Measurements from ENCODE around the gene MYOF.

MYOF gene

GRCh38 chr10:93437946-93438612 lies 44.1 kb downstream of the MYOF start:
- ChIA-PET CTCF (interaction anchor here (0.6 to 2.1 kb wide), 3 partner anchors 28 to 61 kb away, joined by 3 to 9 read pairs (median 3); partner anchors contain the start of gene MYOF), POLR2A (ENCODE audit: low non-redundant PET) (interaction anchor here (0.6 to 1.2 kb wide), 3 partner anchors 13 to 44 kb away, joined by 4 to 6 read pairs (median 5); partner anchors contain the start of gene MYOF)
- peak overlapping the region; percentile 99 for H3K27ac ChIP-seq
- no peak for DNase-seq (ENCODE audit: low spot score)
- TF ChIP-seq CTCF (conservative IDR thresholded peaks at IDR 0.05; ENCODE audit: low read depth), result no peak

- peak overlapping the region; percentile 99 for H3K27ac ChIP-seq
- ChIA-PET CTCF (interaction anchor here (0.6 to 2.1 kb wide), 3 partner anchors 29 to 60 kb away, joined by 3 to 9 read pairs (median 3); partner anchors contain the start of gene MYOF), POLR2A (ENCODE audit: low non-redundant PET) (interaction anchor here (0.6 to 1.2 kb wide), 7 partner anchors 8 to 44 kb away, joined by 3 to 6 read pairs (median 4); partner anchors contain the start of gene MYOF)
- TF ChIP-seq CTCF (conservative IDR thresholded peaks at IDR 0.05; ENCODE audit: low read depth), result no peak
- DNase-seq (ENCODE audit: low spot score), result peak; percentile 94
These were observed 44.8 kb downstream of the MYOF start for GRCh38 chr10:93437086-93437945.

GRCh38 chr10:93436591-93437085 lies 45.5 kb downstream of the MYOF start:
- ChIA-PET CTCF (interaction anchor here (2.1 kb wide), 1 partner anchor 46 kb away, joined by 9 read pairs; the partner anchor contains the start of gene MYOF), POLR2A (ENCODE audit: low non-redundant PET) (interaction anchor here (0.7 to 1.1 kb wide), 2 partner anchors 9 to 45 kb away, joined by 3 to 4 read pairs; partner anchors contain the start of gene MYOF)
- DNase-seq (ENCODE audit: low spot score), result no peak
- TF ChIP-seq CTCF (conservative IDR thresholded peaks at IDR 0.05; ENCODE audit: low read depth), result no peak
- peak overlapping the region; percentile 99 for H3K27ac ChIP-seq

- no peak for DNase-seq (ENCODE audit: low spot score)
- H3K27ac ChIP-seq, result peak overlapping the region; percentile 75
- CTCF ChIA-PET, result interaction anchor here (0.6 to 2.1 kb wide), 3 partner anchors 47 to 67 kb away, joined by 3 to 9 read pairs (median 4); partner anchors contain the start of gene MYOF
- no peak for TF ChIP-seq CTCF (conservative IDR thresholded peaks at IDR 0.05; ENCODE audit: low read depth)
- POLR2A ChIA-PET (ENCODE audit: low non-redundant PET), result interaction anchor here (0.6 kb wide), 1 partner anchor 13 kb away, joined by 5 read pairs; no protein-coding TSS in a partner anchor
These were observed 46.3 kb downstream of the MYOF start for GRCh38 chr10:93435621-93436397.

GRCh38 chr10:93434991-93435491 lies 47.1 kb downstream of the MYOF start:
- POLR2A ChIA-PET (ENCODE audit: low non-redundant PET), result no interaction called here
- no peak overlapping the region for H3K27ac ChIP-seq

More at GRCh38 chr10:93434991-93435491, 47.1 kb downstream of the MYOF start:
- CTCF ChIA-PET, result interaction anchor here (0.6 to 0.7 kb wide), 2 partner anchors 59 to 68 kb away, joined by 3 to 4 read pairs; no protein-coding TSS in a partner anchor
- no peak for TF ChIP-seq CTCF (conservative IDR thresholded peaks at IDR 0.05; ENCODE audit: low read depth)
- no peak for DNase-seq (ENCODE audit: low spot score)
